ENCODE results near the gene ADH7.

The ADH7 gene

GRCh38 chr4:99435154-99435553 lies at the start of gene ADH7:
Gene ADH7 (minus strand): TSS chr4:99435342. CDS start chr4:99435233, 109 bp downstream.
- no peak for DNase-seq

DNA sequence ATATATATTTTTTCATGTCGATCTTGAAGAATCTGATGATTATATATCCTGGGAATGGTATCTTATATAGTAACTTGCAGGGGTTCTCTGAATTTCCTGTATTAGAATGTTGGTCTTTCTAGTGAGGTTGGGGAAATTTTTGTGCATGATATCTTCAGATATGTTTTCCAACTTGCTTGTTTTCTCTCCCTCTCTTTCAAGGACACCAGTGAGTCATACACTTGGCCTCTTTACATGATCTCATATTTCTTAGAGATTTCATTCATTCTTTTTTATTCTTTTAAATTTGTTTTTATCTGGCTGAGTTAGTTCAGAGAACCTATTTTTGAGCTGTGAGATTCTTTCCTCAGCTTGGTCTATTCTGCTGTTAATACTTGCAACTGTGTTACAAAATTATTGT lies 48.5 kb upstream of the ADH7 start:
- DNase-seq = no peak

GRCh38 chr4:99473131-99473530 lies 38.0 kb upstream of the ADH7 start:
- DNase-seq = no peak

DNA sequence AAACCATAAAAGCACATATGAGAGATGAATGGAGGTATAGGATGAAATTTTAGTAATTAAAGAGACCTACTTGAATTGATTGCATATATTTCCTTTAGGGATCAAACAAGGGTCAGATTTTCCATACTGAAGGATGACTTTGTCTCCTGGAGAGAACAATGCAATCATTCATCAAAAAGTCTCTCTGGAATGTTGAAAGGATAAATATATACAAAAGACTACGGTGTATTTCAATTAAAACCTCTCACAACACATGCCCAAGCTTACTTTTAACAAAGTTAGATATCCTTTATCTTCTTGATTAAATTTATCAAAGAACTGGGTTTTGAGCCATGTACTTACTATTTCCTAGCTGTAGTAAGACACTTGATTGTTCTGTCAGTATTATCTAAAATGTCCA lies 36.8 kb upstream of the ADH7 start:
- no peak for DNase-seq

DNA sequence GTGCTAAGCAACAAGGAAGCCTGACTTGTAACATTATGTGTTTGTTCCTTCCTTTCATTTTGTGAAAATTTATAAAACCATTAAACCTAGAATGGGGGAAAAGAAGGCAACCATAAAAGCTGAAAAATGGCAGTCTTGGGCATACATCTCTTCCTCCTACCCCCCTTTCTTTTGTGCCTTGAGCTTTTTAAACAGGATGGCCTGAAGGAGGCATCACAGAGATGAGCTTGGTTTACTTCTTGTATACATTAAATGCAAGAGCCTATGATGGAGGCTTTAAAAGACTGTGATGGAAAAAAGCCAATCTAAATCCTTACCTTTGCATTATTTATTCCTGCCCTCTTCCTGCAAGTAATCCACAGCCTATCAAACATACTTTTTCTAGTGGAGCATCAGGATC lies 36.2 kb upstream of the ADH7 start:
- no peak for DNase-seq

- no peak for DNase-seq
Observed at GRCh38 chr4:99468889-99469288, 33.7 kb upstream of the ADH7 start.

- DNase-seq = no peak
Observed at GRCh38 chr4:99467887-99468286, 32.7 kb upstream of the ADH7 start.

GRCh38 chr4:99463566-99463965 lies 28.4 kb upstream of the ADH7 start:
- no peak for DNase-seq

DNA sequence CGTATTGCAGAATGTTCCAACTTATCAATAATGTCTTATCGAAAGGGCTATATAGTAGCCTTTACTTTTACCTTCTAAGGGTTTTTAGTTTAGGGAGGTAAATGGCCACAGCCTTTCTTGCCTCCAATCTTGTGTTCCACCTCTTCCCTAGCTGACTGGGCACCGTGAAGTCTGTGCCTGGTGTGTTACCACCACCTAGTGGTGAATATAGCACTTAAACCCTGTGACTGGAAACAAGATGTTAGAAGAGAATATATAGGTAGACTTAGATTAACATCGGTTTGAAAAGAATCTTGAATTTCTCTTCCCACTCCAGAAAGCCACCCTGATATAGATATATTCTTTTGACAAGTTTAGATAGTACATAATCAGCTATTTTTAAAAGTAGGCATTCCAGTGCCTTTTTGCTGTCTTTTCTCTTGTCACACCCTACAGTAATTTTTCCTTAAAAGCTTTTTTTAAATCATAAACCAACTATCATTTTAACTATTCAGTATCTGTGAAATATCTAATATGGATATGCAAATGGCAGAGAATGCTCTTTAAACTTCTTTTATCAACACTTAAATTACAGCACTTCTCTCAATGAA lies 27.8 kb upstream of the ADH7 start:
- DNase-seq = peak in 2 of 4 experiments; percentile 7 to 23

- no peak for DNase-seq
Observed at GRCh38 chr4:99461623-99462401, 26.7 kb upstream of the ADH7 start.

DNA sequence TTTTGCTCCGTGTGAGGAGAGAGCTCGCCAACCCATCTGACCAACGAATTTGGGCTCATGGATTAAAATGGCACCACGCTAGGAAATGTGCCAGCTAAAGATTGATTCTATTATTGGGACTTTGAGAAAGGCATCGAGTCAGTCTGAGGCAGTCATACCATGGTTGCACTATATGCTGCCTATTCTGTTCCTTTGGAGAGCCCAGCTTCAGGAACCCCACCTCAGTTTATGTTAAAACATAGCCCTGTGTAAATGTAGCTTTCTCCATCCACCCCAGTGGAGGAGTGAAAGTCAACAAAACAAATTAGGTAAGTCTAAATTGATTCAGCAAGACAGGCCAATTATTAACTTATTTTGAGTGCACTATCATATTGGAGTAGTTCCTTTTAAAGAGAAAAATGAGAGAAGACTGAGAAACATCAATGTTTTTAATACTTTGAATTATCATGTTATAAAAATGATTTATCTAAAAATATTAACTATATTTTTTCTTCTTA lies 24.5 kb upstream of the ADH7 start:
- DNase-seq = no peak

DNA sequence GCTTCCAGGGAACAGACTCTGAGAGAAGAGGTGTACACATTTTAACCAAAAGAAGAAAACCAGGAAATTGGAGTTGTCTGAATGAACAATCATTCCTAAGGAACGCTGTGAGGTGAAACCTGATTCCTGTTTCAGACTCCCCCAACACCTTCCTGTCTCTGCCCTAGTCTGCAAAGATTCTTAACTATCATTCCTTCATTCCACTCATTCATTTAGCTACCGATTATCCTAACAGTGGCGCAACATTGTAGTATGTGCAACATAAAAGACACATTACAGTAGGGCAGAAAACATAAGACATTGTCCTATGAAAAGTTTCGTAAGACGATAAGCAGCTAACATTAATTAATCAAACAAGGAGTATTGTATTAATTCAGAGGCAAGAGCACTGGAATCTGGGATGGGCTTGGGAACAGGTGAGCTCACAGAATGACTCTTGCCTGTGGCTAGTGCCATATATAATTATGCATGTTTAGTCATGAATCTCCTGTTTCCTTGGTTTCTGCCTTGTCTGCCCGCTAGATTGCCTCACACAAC lies 23.8 kb upstream of the ADH7 start:
- no peak for DNase-seq

DNA sequence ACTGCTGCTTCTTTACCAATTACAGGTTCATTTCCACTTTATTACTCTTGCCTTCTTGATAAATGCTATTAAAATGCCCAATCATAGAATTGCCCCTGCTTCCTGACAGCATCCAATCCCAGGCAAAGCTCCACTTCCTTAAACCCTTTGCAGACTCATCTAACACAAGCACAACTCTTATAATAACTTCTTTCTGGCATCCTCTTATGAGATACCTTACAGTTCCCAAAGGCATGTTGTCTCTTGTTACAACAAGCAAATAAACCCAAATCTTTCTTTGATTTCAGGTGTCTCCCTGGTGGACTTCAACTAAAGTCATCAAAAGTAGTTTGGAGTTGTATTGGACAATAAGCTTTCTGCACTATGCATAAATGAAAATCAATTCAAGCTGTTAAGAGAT lies 22.5 kb upstream of the ADH7 start:
- no peak for DNase-seq

GRCh38 chr4:99457270-99457669 lies 22.1 kb upstream of the ADH7 start:
- DNase-seq = no peak

DNA sequence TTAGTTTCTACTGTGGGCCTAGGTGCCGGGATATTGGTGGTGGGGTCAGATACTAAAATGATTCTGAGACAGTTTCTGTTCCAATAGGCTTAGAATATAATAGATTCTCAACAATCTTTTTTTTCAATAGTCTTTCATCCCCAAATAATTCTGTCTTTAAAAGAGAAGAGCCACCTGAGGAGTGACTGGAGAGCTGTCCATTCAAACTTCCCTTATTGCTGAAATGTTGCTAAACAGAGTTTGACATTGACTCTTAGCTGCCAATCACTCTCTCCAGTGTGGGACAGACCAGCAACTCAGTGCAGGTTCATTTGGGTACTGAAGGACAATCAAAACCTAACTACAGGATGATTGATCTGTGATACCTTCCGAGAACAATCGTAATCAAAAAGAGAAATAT lies 12.4 kb upstream of the ADH7 start:
- no peak for DNase-seq

DNA sequence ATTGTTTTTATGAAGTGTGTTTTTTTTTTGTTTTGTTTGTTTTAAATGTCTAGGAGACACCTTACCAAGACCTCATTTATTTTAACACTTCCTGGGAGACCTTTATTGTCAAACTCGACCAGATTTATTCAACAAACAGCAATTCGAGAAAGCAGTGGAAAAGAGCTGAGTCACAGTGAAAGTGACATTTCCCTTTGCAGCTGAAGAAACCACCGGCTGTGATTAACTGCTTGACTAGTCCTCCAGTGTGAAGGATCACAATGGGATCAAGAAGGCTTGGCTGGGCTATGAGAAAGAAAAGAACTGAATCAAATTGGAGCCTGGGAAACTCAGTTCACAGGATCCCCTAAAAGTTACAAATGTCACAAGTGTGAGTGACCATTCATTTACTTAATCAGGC lies 11.9 kb upstream of the ADH7 start:
- DNase-seq = no peak

DNA sequence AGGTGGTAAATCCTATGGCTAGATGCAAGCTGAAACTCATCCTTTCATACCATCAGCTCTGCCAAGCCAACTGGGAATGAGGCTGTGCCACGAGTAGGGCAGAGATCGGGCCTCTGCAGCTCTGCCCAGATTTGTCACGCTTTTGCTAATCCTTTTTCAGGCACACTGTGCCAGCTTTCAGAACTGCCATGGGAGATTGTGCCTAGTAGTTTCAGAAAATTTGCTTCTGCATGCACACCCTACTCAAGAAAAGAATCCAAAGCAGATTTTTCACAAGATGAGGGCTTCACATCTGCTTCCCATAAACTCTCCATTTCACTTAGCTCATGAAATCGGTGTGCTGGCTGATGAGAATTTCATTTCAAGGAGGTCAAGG lies 3.3 kb upstream of the ADH7 start:
- DNase-seq = no peak

GRCh38 chr4:99437723-99438404 lies 2.7 kb upstream of the ADH7 start:
- DNase-seq = no peak

DNA sequence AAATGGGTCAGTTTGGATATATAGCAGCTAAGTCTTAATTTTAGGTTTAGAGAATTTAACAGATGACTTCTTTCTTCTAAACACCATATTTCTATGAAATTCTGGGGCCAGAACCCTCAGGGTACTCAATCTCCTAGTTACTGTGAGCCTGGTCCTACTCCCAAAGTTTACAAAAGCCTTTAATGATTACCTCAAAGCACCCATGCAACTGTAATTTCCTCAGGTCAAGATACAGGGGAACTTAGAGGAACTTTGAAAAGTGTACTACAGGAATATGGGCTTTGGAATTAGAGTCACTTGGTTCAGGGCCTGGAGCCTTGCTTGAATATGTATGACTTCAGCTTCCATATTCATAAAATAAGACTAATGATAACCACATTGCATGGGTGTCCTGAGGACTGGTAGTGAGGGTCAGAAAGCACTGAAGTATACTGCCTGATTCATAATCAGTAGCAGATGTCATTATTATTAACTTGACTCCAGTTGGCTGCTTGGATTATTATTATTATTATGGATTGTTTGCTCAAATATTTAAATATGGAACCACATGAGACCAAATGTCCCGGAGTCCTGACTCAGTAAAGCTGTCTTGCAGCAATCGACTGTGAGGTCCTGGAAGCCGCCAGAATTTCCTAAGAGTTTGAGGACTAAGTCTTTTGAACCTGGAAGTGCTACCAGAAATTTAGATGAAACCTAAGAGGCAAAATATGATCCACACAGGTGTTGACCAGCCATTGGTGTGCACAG lies 2.0 kb upstream of the ADH7 start:
- DNase-seq = no peak

- no peak for DNase-seq
Observed at GRCh38 chr4:99436462-99436861, 1.3 kb upstream of the ADH7 start.

DNA sequence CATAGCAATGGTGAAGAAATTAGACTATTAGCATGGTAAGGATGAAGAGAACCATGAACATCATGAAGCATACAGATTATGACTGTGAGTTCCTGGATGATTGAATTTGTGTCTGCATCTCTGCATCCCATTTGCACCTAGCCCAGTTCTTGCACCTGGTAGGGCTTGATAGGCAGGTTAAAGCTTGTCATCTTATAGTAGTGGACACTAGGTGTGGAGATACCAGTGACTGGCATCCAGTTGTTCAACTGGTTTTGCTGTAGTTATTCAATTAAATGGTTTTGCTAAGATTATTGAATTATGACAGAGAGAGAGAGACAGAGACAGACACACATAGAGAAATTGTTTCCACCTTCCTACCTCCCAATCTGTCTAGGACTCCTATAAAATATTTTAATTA lies 5.0 kb downstream of the ADH7 start:
- DNase-seq = no peak

GRCh38 chr4:99417125-99417524 lies 18.0 kb downstream of the ADH7 start:
- DNase-seq = no peak

- DNase-seq = peak in 1 of 4 experiments; percentile 0
Observed at GRCh38 chr4:99415762-99416161, 19.4 kb downstream of the ADH7 start.

All from activated naive CD4-positive, alpha-beta T cell (primary cell).